HCT116 (cell line): ENCODE results near the gene UGT2B7. TPM values are rescaled to one million over a fixed set of nuclear protein-coding genes. Genes with fewer than 3 reads are reported as not detected.

Source experiments
- ATAC-seq: fragments of 200-7000 bp; cut with Tn5 transposase; 2 replicates; pipeline ENCODE4 v1.9.1; 2020; ENCODE audit warnings: mild to moderate bottlenecking, moderate library complexity
- BruUV-seq: library from RNA; stranded (reverse); fragments of 400-500 nt; replicated peaks from 2 replicates; lab custom pipeline; 2021; lab: Mats Ljungman, UMichigan
- CTCF ChIA-PET: fragments of 300-600 bp; sonication (Branson Sonifier 250); formaldehyde crosslinking; loops from one replicate; lab custom pipeline; 2021; ENCODE audit warnings: antibody characterized with exemption; lab: Charles Lee
- POLR2A ChIA-PET: fragments of 300-600, 350-600 bp; sonication (Branson Sonifier 250); formaldehyde crosslinking; loops from one replicate; lab custom pipeline; 2021; ENCODE audit warnings: antibody characterized with exemption; lab: Charles Lee
- RAD21 ChIA-PET, 2 experiments: fragments of 300-600 bp; sonication (Branson Sonifier 250); formaldehyde crosslinking; loops; one replicate each; lab custom pipeline; 2023; ENCODE audit warnings: low total read pairs in 2 of 2; ENCODE audit not compliant: uncharacterized antibody in 2 of 2, unreplicated experiment in 2 of 2, low non-redundant PET in 1 of 2; lab: Charles Lee
- DNase-seq: peaks from one replicate; pipeline ENCODE4 v3.0.0-alpha.2; 2010; ENCODE audit warnings: low read depth, low spot score
- H2AFZ ChIP-seq: fragments of 200-600 bp; shearing (Covaris generic), sonication (generic); 2 replicates; pipeline ENCODE4 v1.6.1; 2017; ENCODE audit warnings: low read depth, mixed run types, mixed read lengths, antibody characterized with exemption, low read length; ENCODE audit not compliant: poor library complexity, severe bottlenecking
- H3K27ac ChIP-seq: 2 replicates; pipeline ENCODE4 v1.5.1; 2012; ENCODE audit warnings: low read depth, low read length
- H3K27me3 ChIP-seq: fragments of 200-600 bp; sonication (generic); 2 replicates; pipeline ENCODE4 v1.6.1; 2016; ENCODE audit warnings: mixed run types, low read length, mixed read lengths; ENCODE audit not compliant: insufficient read depth
- H3K36me3 ChIP-seq, 2 experiments: fragments of 200-500 bp in 1 of 2; fragments of 200-600 bp in 1 of 2; sonication (Bioruptor generic) in 1 of 2; sonication (generic) in 1 of 2; 2 replicates each; pipeline versions ENCODE4 v1.5.1 to v1.6.1; 2014 to 2016; ENCODE audit warnings: low read length in 2 of 2, inconsistent platforms in 1 of 2, mixed read lengths in 1 of 2, mixed run types in 1 of 2; ENCODE audit not compliant: insufficient read depth in 2 of 2, control insufficient read depth in 1 of 2
- H3K4me1 ChIP-seq, 2 experiments: fragments of 200-600 bp in 1 of 2; sonication (generic) in 1 of 2; 2 replicates each; pipeline versions ENCODE4 v1.5.1 to v1.6.1; 2012 to 2017; ENCODE audit warnings: low read length in 2 of 2, inconsistent platforms in 1 of 2, mild to moderate bottlenecking in 1 of 2, mixed read lengths in 1 of 2, mixed run types in 1 of 2, moderate library complexity in 1 of 2; ENCODE audit not compliant: insufficient read depth in 2 of 2, control insufficient read depth in 1 of 2
- H3K4me2 ChIP-seq: fragments of 200-600 bp; sonication (generic); 2 replicates; pipeline ENCODE4 v1.6.1; 2017; ENCODE audit warnings: mixed run types, low read length, mixed read lengths
- H3K4me3 ChIP-seq, 2 experiments: fragments of 200-600 bp in 1 of 2; sonication (generic) in 1 of 2; replicated peaks in 1 of 2; 2 replicates each; pipeline ENCODE4 v1.5.1; 2011 to 2016; ENCODE audit warnings: low read length in 2 of 2, control low read depth in 1 of 2, low read depth in 1 of 2, mild to moderate bottlenecking in 1 of 2, mixed read lengths in 1 of 2, mixed run types in 1 of 2
- H3K79me2 ChIP-seq: fragments of 200-600 bp; sonication (generic); 2 replicates; pipeline ENCODE4 v1.6.1; 2017; ENCODE audit warnings: mild to moderate bottlenecking, mixed run types, low read length, moderate library complexity, mixed read lengths; ENCODE audit not compliant: insufficient read depth
- H3K9ac ChIP-seq: fragments of 200-600 bp; sonication (generic); 2 replicates; pipeline ENCODE4 v1.6.1; 2016; ENCODE audit warnings: low read length, mixed read lengths
- H3K9me2 ChIP-seq: fragments of 200-600 bp; sonication (generic), shearing (Covaris generic); 2 replicates; pipeline ENCODE4 v1.6.1; 2017; ENCODE audit warnings: mixed run types, mild to moderate bottlenecking, moderate library complexity; ENCODE audit not compliant: insufficient read depth
- H3K9me3 ChIP-seq, 2 experiments: fragments of 200-500 bp in 1 of 2; fragments of 200-600 bp in 1 of 2; sonication (Bioruptor generic) in 1 of 2; sonication (generic) in 1 of 2; 2 replicates each; pipeline ENCODE4 v1.6.1; 2014 to 2017; ENCODE audit warnings: low read length in 2 of 2, mixed read lengths in 2 of 2, inconsistent platforms in 1 of 2, low read depth in 1 of 2, mild to moderate bottlenecking in 1 of 2, mixed run types in 1 of 2, moderate library complexity in 1 of 2; ENCODE audit not compliant: control insufficient read depth in 1 of 2, insufficient read depth in 1 of 2
- H4K20me1 ChIP-seq: fragments of 200-600 bp; sonication (generic), shearing (Covaris generic); 2 replicates; pipeline ENCODE4 v1.6.1; 2017; ENCODE audit warnings: mixed run types, mild to moderate bottlenecking, moderate library complexity; ENCODE audit not compliant: insufficient read depth
- ATF3 ChIP-seq: IDR thresholded peaks from 2 replicates; pipeline ENCODE4 v1.6.1; 2012
- CBX3 ChIP-seq: IDR thresholded peaks from 2 replicates; pipeline ENCODE4 v1.6.1; 2012; ENCODE audit warnings: low read depth
- CEBPB ChIP-seq: IDR thresholded peaks from 2 replicates; pipeline ENCODE4 v1.6.1; 2012; ENCODE audit warnings: low read depth
- EGR1 ChIP-seq: IDR thresholded peaks from 2 replicates; pipeline ENCODE4 v1.6.1; 2012; ENCODE audit warnings: low read depth
- ELF1 ChIP-seq: IDR thresholded peaks from 2 replicates; pipeline ENCODE4 v1.6.1; 2012; ENCODE audit warnings: low read depth, borderline replicate concordance
- EZH2 ChIP-seq: fragments of 200-600 bp; sonication (generic); IDR thresholded peaks from 2 replicates; pipeline ENCODE4 v1.6.1; 2017; ENCODE audit warnings: antibody characterized with exemption, mixed run types
- EZH2phosphoT487 ChIP-seq: fragments of 200-600 bp; IDR thresholded peaks from 2 replicates; pipeline ENCODE4 v1.6.1; 2018; ENCODE audit warnings: antibody characterized with exemption, borderline replicate concordance
- FOSL1 ChIP-seq: IDR thresholded peaks from 2 replicates; pipeline ENCODE4 v1.6.1; 2012; ENCODE audit warnings: low read depth
- JUND ChIP-seq: IDR thresholded peaks from 2 replicates; pipeline ENCODE4 v1.6.1; 2012
- POLR2A ChIP-seq: IDR thresholded peaks from 2 replicates; pipeline ENCODE4 v1.7.0; 2011; ENCODE audit warnings: borderline replicate concordance; ENCODE audit not compliant: insufficient read depth, insufficient read length; ENCODE audit errors: extremely low read depth
- POLR2AphosphoS5 ChIP-seq: IDR thresholded peaks from 2 replicates; pipeline ENCODE4 v1.6.1; 2011; ENCODE audit warnings: mild to moderate bottlenecking, low read depth, low read length, moderate library complexity
- RAD21 ChIP-seq: IDR thresholded peaks from 2 replicates; pipeline ENCODE4 v1.6.1; 2012; ENCODE audit warnings: low read depth, mild to moderate bottlenecking
- SP1 ChIP-seq: IDR thresholded peaks from 2 replicates; pipeline ENCODE4 v1.6.1; 2012; ENCODE audit warnings: low read depth
- TCF7L2 ChIP-seq: IDR thresholded peaks from 2 replicates; pipeline ENCODE4 v1.7.0; 2011; ENCODE audit warnings: borderline replicate concordance, inconsistent platforms; ENCODE audit not compliant: insufficient read depth, insufficient read length; ENCODE audit errors: extremely low read depth
- YY1 ChIP-seq: IDR thresholded peaks from 2 replicates; pipeline ENCODE4 v1.6.1; 2011; ENCODE audit warnings: low read length, low read depth, moderate library complexity, mild to moderate bottlenecking; ENCODE audit not compliant: insufficient replicate concordance; ENCODE audit errors: extremely low read depth
- ZFX ChIP-seq: fragments of 450-650 bp; IDR thresholded peaks from 2 replicates; pipeline ENCODE4 v1.6.1; 2017
- ZNF274 ChIP-seq: fragments of 200-500 bp; sonication (Bioruptor generic); IDR thresholded peaks from 2 replicates; pipeline ENCODE4 v1.6.1; 2014; ENCODE audit warnings: mild to moderate bottlenecking, low read depth, low read length, inconsistent platforms
- intact Hi-C: fragments of 100-400 bp; cut with micrococcal nuclease; formaldehyde crosslinking; loops from 2 replicates; pipeline ENCODE4 v1.10.0; 2022
- total RNA-seq: library from RNA; stranded (reverse); gene quantifications from one replicate; pipeline ENCODE4 v1.2.1, GENCODE V29; 2021; ENCODE audit not compliant: unreplicated experiment

UGT2B7 gene
- total RNA-seq, 1 experiment from 2014 or later, result not detected

GRCh38 chr4:69088473-69088872 lies 7.8 kb upstream of the UGT2B7 start:
- ChIA-PET POLR2A (no interaction called here), RAD21 (no interaction called here), CTCF (no interaction called here)
- H3K36me3 ChIP-seq, result no peaks in the 10 kb centered on the region
- no peaks in the 10 kb centered on the region for H3K79me2 ChIP-seq
- DNase-seq (no peak), ATAC-seq (no peak)
- TF ChIP-seq ELF1 (no peak), CBX3 (no peak), ZFX (no peak), SP1 (no peak), POLR2A (no peak), ZNF274 (no peak), YY1 (no peak), TCF7L2 (no peak), ATF3 (no peak), POLR2AphosphoS5 (no peak), EGR1 (no peak), JUND (no peak), CEBPB (no peak), FOSL1 (no peak), EZH2phosphoT487 (no peak), RAD21 (no peak), EZH2 (no peak)
- no TSS peak for BruUV-seq
- intact Hi-C loops, result no loop called here
- H3K4me2 ChIP-seq, result no peak overlapping the region
- H3K9me2 ChIP-seq, result no peaks in the 10 kb centered on the region
- H2AFZ ChIP-seq, result no peak overlapping the region
- no peak overlapping the region for H3K27ac ChIP-seq
- no peaks in the 10 kb centered on the region for H3K9me3 ChIP-seq
- H4K20me1 ChIP-seq, result no peaks in the 10 kb centered on the region
- H3K9ac ChIP-seq, result no peak overlapping the region
- no peak overlapping the region for H3K4me3 ChIP-seq
- no peaks in the 10 kb centered on the region for H3K27me3 ChIP-seq
- H3K4me1 ChIP-seq, result no peaks in the 10 kb centered on the region
